Sigmoid colon (tissue), 4 donors: Measurements from ENCODE around the gene RANGRF.

Experiments
- CTCF ChIP-seq, 4 experiments: fragments of 450-650 bp in 3 of 4; fragments of 200-600 bp in 1 of 4; IDR thresholded peaks; one replicate each; pipeline ENCODE4 v1.5.1; 2016 to 2019; ENCODE audit warnings: antibody characterized with exemption in 4 of 4, mild to moderate bottlenecking in 3 of 4, moderate library complexity in 2 of 4
- POLR2A ChIP-seq, 2 donors: fragments of 450-650 bp; IDR thresholded peaks; one replicate each; pipeline ENCODE4 v1.6.1; 2016; ENCODE audit warnings: antibody characterized with exemption in 2 of 2, mild to moderate bottlenecking in 2 of 2, moderate library complexity in 2 of 2
- POLR2AphosphoS5 ChIP-seq, 4 donors: sonication (generic); formaldehyde crosslinking; IDR thresholded peaks; one replicate each; pipeline ENCODE4 v1.6.1; 2017; ENCODE audit warnings: antibody characterized with exemption in 4 of 4

GRCh38 chr17:8294814-8295316, 6.4 kb downstream of the RANGRF start:
- no peak for TF ChIP-seq CTCF (IDR thresholded peaks at IDR 0.05)
- no peak for TF ChIP-seq POLR2A (IDR thresholded peaks at IDR 0.05)
- TF ChIP-seq POLR2AphosphoS5 (IDR thresholded peaks at IDR 0.05): no peak
